Hepatocyte (in vitro differentiated cells): Measurements from ENCODE around the gene TMCC3. TPM values are rescaled to one million over a fixed set of nuclear protein-coding genes. Genes with fewer than 3 reads are reported as not detected.
A peak's percentile ranks its signal among the peaks of the same experiment; 100 is the strongest.

ENCODE experiments used
- DNase-seq: peaks from one replicate; pipeline ENCODE4 v3.0.0-alpha.2; 2016; ENCODE audit warnings: low spot score
- H2AFZ ChIP-seq: fragments of 200-600 bp; sonication (generic); 2 replicates; pipeline ENCODE4 v1.6.0; 2016; ENCODE audit warnings: antibody characterized with exemption, mild to moderate bottlenecking
- H3K27ac ChIP-seq: fragments of 200-600 bp; sonication (generic); 2 replicates; pipeline ENCODE4 v1.5.1; 2016; ENCODE audit warnings: mild to moderate bottlenecking
- H3K27me3 ChIP-seq: fragments of 200-600 bp; sonication (generic); 2 replicates; pipeline ENCODE4 v1.6.1; 2016
- H3K36me3 ChIP-seq: fragments of 200-600 bp; sonication (generic); replicated peaks from 2 replicates; pipeline ENCODE4 v1.5.1; 2016; ENCODE audit warnings: low read depth; ENCODE audit not compliant: insufficient read depth
- H3K4me1 ChIP-seq: fragments of 200-600 bp; sonication (generic); 2 replicates; pipeline ENCODE4 v1.5.1; 2016; ENCODE audit warnings: mild to moderate bottlenecking, moderate library complexity; ENCODE audit not compliant: insufficient read depth
- H3K4me2 ChIP-seq: fragments of 200-600 bp; sonication (generic); 2 replicates; pipeline ENCODE4 v1.6.0; 2016
- H3K4me3 ChIP-seq: fragments of 200-600 bp; sonication (generic); 2 replicates; pipeline ENCODE4 v1.5.1; 2016; ENCODE audit warnings: mild to moderate bottlenecking
- H3K79me2 ChIP-seq: fragments of 200-600 bp; sonication (generic); 2 replicates; pipeline ENCODE4 v1.6.0; 2017; ENCODE audit warnings: mild to moderate bottlenecking
- H3K9me2 ChIP-seq: fragments of 200-600 bp; sonication (generic); replicated peaks from 2 replicates; pipeline ENCODE4 v1.6.0; 2017; ENCODE audit warnings: mild to moderate bottlenecking; ENCODE audit not compliant: insufficient read depth
- H3K9me3 ChIP-seq: fragments of 200-600 bp; sonication (generic); 2 replicates; pipeline ENCODE4 v1.5.1; 2016; ENCODE audit warnings: low read depth, mild to moderate bottlenecking
- H4K20me1 ChIP-seq: fragments of 200-600 bp; sonication (generic); 2 replicates; pipeline ENCODE4 v1.6.0; 2016; ENCODE audit warnings: mild to moderate bottlenecking; ENCODE audit not compliant: insufficient read depth, poor library complexity, severe bottlenecking
- EZH2 ChIP-seq: fragments of 200-600 bp; sonication (generic); IDR thresholded peaks from 2 replicates; pipeline ENCODE4 v1.6.1; 2016; ENCODE audit warnings: antibody characterized with exemption, mild to moderate bottlenecking, borderline replicate concordance
- EZH2phosphoT487 ChIP-seq: fragments of 200-600 bp; sonication (generic); IDR thresholded peaks from one replicate; pipeline ENCODE4 v1.6.1; 2018; ENCODE audit warnings: antibody characterized with exemption, mild to moderate bottlenecking, low read depth, moderate library complexity; ENCODE audit not compliant: unreplicated experiment, severe bottlenecking
- WGBS: methylation state at CpG from one replicate; pipeline ENCODE4 v1.1.6; 2016; ENCODE audit warnings: low lambda C conversion rate; ENCODE audit errors: missing lambda C conversion rate; 5-methylcytosine and 5-hydroxymethylcytosine counted together
- polyA plus RNA-seq: library from polyadenylated mRNA; unstranded; fragments of >200 nt; fragmentation: Nextera tagmentation; extraction: Ambion mirVana; gene quantifications from 2 replicates; pipeline ENCODE4 v1.2.1, GENCODE V29; 2016
- total RNA-seq: library from RNA; depleted of rRNA; stranded (reverse); fragments of >200 nt; gene quantifications from 2 replicates; pipeline ENCODE4 v1.2.3, GENCODE V29; 2014
- TF ChIP-seq, protein P1 (sequence below): fragments of 200-600 bp; sonication (generic); IDR thresholded peaks from 2 replicates; pipeline ENCODE4 v1.5.1; 2016; ENCODE audit warnings: antibody characterized with exemption, mild to moderate bottlenecking; ENCODE audit not compliant: poor library complexity

Gene TMCC3
- total and polyA plus RNA-seq, 2 experiments from 2014 or later: 4.0 to 7.8 TPM

DNA sequence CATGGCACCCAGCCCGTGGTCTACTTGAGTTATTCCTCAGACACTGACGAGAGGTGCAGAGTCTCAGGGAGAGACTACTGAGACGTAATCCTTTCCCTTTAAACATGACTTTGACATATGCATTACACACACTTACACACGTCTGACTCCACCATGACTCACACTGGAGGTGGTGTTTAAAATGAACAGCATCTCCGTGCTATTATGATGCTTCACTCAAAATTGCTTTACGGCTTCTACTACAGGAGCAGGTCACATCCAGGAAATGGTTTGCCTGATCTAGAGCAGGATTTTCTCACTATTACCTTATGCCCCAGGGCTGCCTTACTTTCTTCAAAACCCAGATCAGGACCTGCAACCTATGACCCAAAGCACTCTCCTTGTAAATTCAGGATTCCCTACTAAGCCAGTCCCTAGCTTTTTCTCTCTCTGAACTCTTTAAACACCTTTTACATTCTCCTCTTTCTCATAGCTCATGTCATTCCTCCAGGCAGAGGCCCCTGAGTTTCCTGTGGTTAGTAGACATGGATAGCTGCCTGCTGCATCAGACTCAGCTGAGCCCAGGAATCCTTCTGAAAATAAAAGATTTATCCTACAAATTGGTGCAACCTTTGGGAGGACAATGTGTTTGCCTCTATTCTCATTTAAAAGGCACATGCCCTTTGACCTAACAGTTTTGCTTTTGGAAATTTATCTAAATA lies 31.2 kb downstream of the TMCC3 start:
- H3K9me3 ChIP-seq: no peaks in the 10 kb centered on the region
- peak; percentile 44 for DNase-seq
- H3K27ac ChIP-seq: no peak overlapping the region
- H3K36me3 ChIP-seq: no peaks in the 10 kb centered on the region
- no peak overlapping the region for H3K4me3 ChIP-seq
- no peak overlapping the region for H3K4me2 ChIP-seq
- WGBS: 68% methylated on average over 6 of the region's 6 CpGs
- TF ChIP-seq EZH2 (no peak), EZH2phosphoT487 (no peak)
- TF ChIP-seq, protein P1, sequence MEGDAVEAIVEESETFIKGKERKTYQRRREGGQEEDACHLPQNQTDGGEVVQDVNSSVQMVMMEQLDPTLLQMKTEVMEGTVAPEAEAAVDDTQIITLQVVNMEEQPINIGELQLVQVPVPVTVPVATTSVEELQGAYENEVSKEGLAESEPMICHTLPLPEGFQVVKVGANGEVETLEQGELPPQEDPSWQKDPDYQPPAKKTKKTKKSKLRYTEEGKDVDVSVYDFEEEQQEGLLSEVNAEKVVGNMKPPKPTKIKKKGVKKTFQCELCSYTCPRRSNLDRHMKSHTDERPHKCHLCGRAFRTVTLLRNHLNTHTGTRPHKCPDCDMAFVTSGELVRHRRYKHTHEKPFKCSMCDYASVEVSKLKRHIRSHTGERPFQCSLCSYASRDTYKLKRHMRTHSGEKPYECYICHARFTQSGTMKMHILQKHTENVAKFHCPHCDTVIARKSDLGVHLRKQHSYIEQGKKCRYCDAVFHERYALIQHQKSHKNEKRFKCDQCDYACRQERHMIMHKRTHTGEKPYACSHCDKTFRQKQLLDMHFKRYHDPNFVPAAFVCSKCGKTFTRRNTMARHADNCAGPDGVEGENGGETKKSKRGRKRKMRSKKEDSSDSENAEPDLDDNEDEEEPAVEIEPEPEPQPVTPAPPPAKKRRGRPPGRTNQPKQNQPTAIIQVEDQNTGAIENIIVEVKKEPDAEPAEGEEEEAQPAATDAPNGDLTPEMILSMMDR: no peak
- no peaks in the 10 kb centered on the region for H4K20me1 ChIP-seq
- H3K4me1 ChIP-seq: peaks cover 48% of the 10 kb centered on the region
- peaks cover 4% of the 10 kb centered on the region for H3K79me2 ChIP-seq
- H2AFZ ChIP-seq: no peak overlapping the region
- no peaks in the 10 kb centered on the region for H3K9me2 ChIP-seq
- no peaks in the 10 kb centered on the region for H3K27me3 ChIP-seq

- Histone ChIP-seq H3K4me1 (peaks cover 49% of the 10 kb centered on the region), H4K20me1 (no peaks in the 10 kb centered on the region), H3K27ac (peak overlapping the region; percentile 87), H3K9me3 (no peaks in the 10 kb centered on the region), H3K4me2 (peak overlapping the region; percentile 68), H3K36me3 (no peaks in the 10 kb centered on the region), H3K27me3 (no peaks in the 10 kb centered on the region), H3K9me2 (no peaks in the 10 kb centered on the region), H3K4me3 (no peak overlapping the region), H2AFZ (no peak overlapping the region), H3K79me2 (peaks cover 10% of the 10 kb centered on the region)
- TF ChIP-seq, protein P1: no peak
- TF ChIP-seq EZH2 (no peak), EZH2phosphoT487 (no peak)
- no peak for DNase-seq
- WGBS: 74% methylated on average over 3 of the region's 3 CpGs
Observed at GRCh38 chr12:94617101-94617500, 33.3 kb downstream of the TMCC3 start.

DNA sequence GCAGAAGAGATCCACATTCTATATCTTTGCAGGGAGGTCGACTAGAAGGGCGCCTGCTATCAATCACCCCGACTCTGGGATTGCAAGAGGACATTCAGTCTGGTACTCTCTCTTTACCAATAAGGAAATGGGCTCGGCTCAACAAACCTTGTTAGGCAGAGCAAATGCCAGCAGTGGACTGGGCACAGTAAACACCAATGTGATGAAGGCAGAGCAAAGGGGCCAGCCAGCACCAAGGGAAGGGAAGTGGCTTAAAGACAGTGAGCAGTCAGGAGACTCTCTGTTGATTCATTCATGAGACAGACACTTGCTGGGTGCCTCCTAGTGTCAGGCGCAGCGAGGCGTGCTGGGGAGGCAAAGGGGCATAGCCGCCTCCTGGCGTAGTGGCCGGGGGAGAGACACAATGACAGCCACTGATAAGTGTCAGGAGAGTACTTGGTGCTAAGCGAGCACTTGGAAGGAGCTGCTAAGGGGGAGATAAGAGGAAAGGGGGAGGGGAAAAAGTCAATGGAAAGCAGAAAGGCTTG lies 34.1 kb downstream of the TMCC3 start:
- TF ChIP-seq EZH2: no peak
- H2AFZ ChIP-seq: peak overlapping the region; percentile 9
- H4K20me1 ChIP-seq: no peaks in the 10 kb centered on the region
- no peaks in the 10 kb centered on the region for H3K9me2 ChIP-seq
- peak; percentile 73 for DNase-seq
- no peak overlapping the region for H3K4me3 ChIP-seq
- H3K36me3 ChIP-seq: no peaks in the 10 kb centered on the region
- 43% methylated on average over 11 of the region's 11 CpGs for WGBS
- peaks cover 42% of the 10 kb centered on the region for H3K4me1 ChIP-seq
- peak overlapping the region; percentile 87 for H3K27ac ChIP-seq
- no peaks in the 10 kb centered on the region for H3K9me3 ChIP-seq
- H3K79me2 ChIP-seq: peaks cover 10% of the 10 kb centered on the region
- H3K27me3 ChIP-seq: no peaks in the 10 kb centered on the region
- H3K4me2 ChIP-seq: peak overlapping the region; percentile 68
